ENCODE data around the gene SUN1. TPM values are rescaled to one million over a fixed set of nuclear protein-coding genes. Genes with fewer than 3 reads are reported as not detected.
A peak's percentile ranks its signal among the peaks of the same experiment; 100 is the strongest.

The SUN1 gene
- total and polyA plus RNA-seq, 9 of the 15 experiments (the other 6 are each of a cell fraction or from before 2014, with no cell fraction given), result 36.8 to 132 (median 62.3) TPM

DNA sequence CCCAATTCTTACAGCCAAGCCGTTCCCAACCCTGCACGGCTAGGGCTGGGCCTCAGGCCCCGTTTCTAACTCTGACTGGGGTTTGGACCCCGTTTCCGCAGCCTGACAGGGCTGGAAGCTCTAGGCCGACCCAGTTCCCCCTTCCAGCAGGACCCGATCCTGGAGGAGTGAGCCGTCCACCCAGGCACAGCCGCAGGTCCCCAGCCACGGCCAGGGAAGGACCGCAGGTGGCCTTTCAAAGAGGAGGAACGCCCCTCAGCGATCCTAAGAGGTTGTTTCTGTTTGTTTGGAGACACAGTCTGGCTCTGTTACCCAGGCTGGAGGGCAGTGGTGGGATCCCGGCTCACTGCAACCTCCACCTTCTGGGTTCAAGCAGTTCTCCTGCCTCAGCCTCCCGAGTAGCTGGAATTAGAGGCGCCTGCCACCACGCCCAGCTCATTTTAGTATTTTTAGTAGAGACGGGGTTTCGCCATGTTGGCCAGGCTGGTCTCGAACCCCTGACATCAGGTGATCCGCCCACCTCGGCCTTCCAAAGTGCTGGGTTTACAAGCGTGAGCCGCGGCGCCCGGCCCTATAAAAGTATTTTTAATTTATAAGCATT lies 43.3 kb downstream of the SUN1 start (continued):
- 0 out of 2 replicates have a peak, but pooled peaks have one; percentile 18 for TF ChIP-seq TAF7 (tag; IDR thresholded peaks at IDR 0.05)
- no peak for TF ChIP-seq ZNF354B (CRISPR knock-in tag; IDR thresholded peaks at IDR 0.05)
- TF ChIP-seq ZNF696 (CRISPR knock-in tag; conservative IDR thresholded peaks at IDR 0.05), result 0 out of 2 replicates have a peak, but pooled peaks have one; percentile 42
- TF ChIP-seq NFIC (IDR thresholded peaks at IDR 0.05), result no peak
- TF ChIP-seq NFRKB (IDR thresholded peaks at IDR 0.05; ENCODE audit: low read depth), result 0 out of 2 replicates have a peak, but pooled peaks have one; percentile 46
- TF ChIP-seq, protein P1, sequence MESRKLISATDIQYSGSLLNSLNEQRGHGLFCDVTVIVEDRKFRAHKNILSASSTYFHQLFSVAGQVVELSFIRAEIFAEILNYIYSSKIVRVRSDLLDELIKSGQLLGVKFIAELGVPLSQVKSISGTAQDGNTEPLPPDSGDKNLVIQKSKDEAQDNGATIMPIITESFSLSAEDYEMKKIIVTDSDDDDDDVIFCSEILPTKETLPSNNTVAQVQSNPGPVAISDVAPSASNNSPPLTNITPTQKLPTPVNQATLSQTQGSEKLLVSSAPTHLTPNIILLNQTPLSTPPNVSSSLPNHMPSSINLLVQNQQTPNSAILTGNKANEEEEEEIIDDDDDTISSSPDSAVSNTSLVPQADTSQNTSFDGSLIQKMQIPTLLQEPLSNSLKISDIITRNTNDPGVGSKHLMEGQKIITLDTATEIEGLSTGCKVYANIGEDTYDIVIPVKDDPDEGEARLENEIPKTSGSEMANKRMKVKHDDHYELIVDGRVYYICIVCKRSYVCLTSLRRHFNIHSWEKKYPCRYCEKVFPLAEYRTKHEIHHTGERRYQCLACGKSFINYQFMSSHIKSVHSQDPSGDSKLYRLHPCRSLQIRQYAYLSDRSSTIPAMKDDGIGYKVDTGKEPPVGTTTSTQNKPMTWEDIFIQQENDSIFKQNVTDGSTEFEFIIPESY (CRISPR knock-in tag; IDR thresholded peaks at IDR 0.05), result peak; percentile 41; the same call in 1 of the 2 replicates
- TF ChIP-seq MBD1 (CRISPR knock-in tag; IDR thresholded peaks at IDR 0.05), result 0 out of 2 replicates have a peak, but pooled peaks have one; percentile 58
- peak; percentile 53; the same call in 1 of the 2 replicates for TF ChIP-seq POLR2A (conservative IDR thresholded peaks at IDR 0.05)
- no peak for TF ChIP-seq CREB1 (IDR thresholded peaks at IDR 0.05)
- TF ChIP-seq CREB1 (CRISPR knock-in tag; IDR thresholded peaks at IDR 0.05), result 0 out of 2 replicates have a peak, but pooled peaks have one; percentile 16
- no peak for TF ChIP-seq BRD4 (IDR thresholded peaks at IDR 0.05)
- TF ChIP-seq, protein P2, sequence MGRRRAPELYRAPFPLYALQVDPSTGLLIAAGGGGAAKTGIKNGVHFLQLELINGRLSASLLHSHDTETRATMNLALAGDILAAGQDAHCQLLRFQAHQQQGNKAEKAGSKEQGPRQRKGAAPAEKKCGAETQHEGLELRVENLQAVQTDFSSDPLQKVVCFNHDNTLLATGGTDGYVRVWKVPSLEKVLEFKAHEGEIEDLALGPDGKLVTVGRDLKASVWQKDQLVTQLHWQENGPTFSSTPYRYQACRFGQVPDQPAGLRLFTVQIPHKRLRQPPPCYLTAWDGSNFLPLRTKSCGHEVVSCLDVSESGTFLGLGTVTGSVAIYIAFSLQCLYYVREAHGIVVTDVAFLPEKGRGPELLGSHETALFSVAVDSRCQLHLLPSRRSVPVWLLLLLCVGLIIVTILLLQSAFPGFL (CRISPR knock-in tag; IDR thresholded peaks at IDR 0.05), result 0 out of 2 replicates have a peak, but pooled peaks have one; percentile 27
- 0 out of 2 replicates have a peak, but pooled peaks have one; percentile 34 for TF ChIP-seq DPF2 (IDR thresholded peaks at IDR 0.05)
